ENCODE data around the gene PDCD1LG2.
"Not testable (repeated sequence)": the region's sequence is repeated elsewhere in the genome, so short reads cannot be mapped to it uniquely, and the experiment has no call there.

The PDCD1LG2 gene

DNA sequence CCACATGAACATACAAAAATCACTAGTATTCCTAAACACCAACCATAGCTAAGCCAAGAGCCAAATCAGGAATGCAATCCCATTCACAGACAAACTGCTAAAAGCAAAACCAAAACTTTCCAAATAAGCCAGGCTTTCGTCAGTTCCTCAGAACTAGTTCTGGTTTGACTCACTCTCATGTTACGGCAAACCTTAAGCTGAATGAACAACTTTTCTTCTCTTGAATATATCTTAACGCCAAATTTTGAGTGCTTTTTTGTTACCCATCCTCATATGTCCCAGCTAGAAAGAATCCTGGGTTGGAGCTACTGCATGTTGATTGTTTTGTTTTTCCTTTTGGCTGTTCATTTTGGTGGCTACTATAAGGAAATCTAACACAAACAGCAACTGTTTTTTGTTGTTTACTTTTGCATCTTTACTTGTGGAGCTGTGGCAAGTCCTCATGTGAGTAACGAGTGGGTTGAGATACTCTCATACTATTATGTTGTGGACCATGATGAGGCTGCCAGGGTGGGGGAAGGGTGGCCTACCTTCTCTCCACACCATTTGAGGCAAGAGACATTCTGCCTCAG is at the start of gene PDCD1LG2:
TSS of gene PDCD1LG2 (plus strand) at position 172 of the 572 bp plus-strand sequence. CDS start 12,016 bp downstream, outside the sequence.
- no peak for DNase-seq (ENCODE audit: low read depth in 2 of 2)

DNA sequence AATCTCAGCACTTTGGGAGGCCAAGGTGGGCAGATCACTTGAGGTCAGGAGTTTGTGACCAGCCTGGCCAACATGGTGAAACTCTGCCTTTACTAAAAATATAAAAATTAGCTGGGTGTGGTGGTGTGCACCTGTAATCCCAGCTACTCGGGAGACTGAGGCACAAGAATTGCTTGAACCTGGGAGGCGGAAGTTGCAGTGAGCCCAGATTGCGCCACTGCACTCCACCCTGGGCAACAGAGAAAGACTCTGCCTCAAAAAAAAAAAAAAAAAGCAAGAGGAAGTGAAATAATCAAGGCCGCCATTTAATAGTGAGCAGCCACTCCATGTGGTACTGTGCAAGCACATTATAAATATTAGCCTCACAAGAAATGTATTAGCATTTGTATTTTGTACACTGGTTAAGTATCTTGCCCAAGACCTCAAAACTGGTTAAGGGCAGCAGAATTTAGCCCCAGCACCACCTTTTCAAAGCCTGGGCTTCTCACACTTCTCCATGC is 45.5 kb upstream of the PDCD1LG2 start:
- not testable (repeated sequence) for DNase-seq (ENCODE audit: low read depth in 2 of 2)

DNA sequence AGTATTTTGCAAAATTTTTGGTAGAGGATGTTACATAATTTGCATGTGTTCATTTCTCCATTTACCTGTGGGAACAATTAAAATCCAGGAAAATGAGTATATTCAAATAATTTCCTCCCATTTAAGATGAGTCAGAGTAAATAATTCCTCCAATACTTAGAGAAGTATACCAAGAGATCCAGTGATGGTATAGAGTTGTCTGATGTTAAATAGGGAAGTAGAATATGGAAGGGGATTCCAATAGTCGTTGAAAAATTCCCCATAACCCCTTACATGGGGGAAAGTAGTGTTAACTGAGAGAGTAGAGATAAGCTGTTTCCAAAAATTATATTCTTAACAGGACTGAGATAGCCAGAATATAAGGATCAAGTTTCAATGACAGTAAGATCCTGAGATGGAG is 44.3 kb upstream of the PDCD1LG2 start:
- DNase-seq (ENCODE audit: low read depth in 2 of 2), result no peak

DNA sequence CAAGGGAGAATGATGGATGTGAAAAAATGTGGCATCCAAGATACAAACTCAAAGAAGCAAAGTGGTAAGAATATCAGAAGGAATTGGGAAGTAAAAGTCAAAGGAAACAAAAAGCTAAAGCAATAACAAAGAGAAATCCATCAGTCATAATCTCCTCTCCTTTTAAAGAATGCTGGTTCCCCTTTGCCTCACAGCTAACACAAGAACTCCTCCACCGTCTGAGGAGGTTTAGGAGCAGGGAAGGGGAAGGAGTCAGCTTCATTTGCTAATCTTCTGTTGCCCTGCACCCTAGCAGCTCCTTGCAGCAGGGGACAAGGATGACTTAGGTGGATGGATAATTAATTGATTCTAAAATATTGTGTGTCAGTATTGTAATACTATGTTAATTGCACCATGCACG is 43.6 kb upstream of the PDCD1LG2 start:
- no peak for DNase-seq (ENCODE audit: low read depth in 2 of 2)

DNA sequence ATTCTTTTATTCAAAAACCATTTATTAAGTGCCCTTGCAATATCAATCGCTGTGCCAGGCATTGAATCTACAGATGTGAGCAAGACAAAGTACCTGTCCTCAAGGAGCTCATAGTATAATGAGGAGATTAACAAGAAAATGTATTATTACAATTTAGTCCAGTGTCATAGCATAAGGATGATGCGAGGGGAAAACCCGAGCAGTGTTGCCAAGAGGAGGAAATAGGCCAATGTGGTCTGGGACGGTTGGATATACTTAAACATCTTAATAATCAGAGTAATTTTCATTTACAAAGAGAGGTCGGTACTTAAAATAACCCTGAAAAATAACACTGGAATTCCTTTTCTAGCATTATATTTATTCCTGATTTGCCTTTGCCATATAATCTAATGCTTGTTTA is 41.5 kb upstream of the PDCD1LG2 start:
- no peak for DNase-seq (ENCODE audit: low read depth in 2 of 2)

DNA sequence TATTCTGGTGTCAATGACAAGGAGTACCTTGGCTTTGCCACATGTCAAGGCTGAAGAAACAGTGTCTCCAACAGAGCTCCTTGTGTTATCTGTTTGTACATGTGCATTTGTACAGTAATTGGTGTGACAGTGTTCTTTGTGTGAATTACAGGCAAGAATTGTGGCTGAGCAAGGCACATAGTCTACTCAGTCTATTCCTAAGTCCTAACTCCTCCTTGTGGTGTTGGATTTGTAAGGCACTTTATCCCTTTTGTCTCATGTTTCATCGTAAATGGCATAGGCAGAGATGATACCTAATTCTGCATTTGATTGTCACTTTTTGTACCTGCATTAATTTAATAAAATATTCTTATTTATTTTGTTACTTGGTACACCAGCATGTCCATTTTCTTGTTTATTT is 40.2 kb upstream of the PDCD1LG2 start:
- DNase-seq (ENCODE audit: low read depth in 2 of 2), result no peak

DNA sequence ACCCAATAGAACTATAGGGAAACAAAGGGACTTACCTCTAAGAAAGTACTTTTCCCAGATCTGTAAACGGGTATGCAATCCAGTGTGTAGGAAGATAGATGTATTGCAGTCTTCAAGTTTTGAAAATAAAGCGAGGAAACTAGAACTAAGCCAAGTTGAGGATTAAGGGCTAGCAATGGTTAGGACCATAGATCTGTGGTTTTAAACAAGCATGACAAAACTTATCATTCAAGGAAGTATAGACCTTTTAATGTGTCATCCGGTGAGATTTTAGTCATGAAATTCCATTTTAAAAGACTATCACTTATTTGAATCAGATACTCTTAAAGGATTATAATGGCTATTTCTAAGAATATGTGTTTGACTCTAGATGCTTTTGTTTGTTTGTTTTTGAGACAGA is 39.5 kb upstream of the PDCD1LG2 start:
- DNase-seq (ENCODE audit: low read depth in 2 of 2), result no peak

DNA sequence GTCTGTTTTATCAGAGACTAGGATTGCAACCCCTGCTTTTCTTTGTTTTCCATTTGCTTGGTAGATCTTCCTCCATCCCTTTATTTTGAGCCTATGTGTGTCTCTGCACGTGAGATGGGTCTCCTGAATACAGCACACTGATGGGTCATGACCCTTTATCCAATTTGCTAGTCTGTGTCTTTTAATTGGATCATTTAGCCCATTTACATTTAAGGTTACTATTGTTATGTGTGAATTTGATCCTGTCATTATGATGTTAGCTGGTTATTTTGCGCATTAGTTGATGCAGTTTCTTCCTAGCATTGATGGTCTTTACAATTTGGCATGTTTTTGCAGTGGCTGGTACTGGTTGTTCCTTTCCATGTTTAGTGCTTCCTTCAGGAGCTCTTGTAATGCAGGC is 34.7 kb upstream of the PDCD1LG2 start:
- DNase-seq (ENCODE audit: low read depth in 2 of 2), result not testable (repeated sequence)

DNA sequence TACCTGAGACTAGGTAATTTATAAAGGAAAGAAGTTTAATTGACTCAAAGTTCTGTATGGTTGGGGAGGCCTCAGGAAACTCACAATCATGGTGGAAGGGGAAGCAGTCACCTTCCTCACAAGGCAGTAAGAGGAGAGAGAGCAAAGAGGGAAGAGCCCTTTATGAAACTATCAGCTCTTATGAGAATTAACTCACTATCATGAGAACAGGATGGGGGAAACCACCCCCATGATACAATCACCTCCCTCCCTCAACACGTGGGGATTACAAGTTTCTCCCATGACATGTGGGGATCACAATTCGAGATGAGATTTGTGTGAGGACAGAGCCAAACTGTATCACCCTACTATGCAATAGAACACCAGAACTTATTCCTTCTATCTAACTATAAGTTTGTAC is 32.1 kb upstream of the PDCD1LG2 start:
- DNase-seq (ENCODE audit: low read depth in 2 of 2), result no peak

DNA sequence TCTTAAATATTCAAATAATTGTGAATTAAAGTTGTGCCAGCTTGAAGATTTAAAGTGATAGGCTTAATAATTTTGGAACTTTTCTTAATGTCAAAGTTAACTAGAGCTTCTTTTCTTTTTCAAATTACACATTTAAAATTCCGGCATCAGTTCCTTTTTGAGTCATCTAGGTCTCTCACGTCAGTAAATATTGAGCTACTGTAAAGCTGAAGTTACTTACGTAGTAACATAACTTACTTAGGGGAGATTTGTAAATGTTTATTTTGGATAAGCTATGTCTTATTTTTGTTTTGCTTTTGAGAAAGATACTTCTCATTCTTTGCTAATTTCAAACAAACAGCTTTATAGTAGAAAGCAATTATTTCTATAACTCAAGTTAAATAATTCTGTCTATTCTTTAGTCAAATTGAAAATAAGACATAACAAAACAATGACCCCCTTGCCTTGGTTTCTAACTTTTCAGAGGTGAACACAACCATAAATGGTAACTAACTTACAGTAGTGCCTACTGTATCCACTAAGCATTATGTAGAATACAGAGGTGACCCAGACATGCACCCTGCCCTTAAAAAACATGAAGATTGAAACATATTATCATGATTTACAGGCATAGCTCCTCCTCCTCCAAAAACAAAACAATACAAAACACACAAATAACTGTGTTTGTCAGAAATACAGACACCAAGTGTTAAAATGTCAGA is 30.2 kb upstream of the PDCD1LG2 start:
- DNase-seq (ENCODE audit: low read depth in 2 of 2), result no peak

DNA sequence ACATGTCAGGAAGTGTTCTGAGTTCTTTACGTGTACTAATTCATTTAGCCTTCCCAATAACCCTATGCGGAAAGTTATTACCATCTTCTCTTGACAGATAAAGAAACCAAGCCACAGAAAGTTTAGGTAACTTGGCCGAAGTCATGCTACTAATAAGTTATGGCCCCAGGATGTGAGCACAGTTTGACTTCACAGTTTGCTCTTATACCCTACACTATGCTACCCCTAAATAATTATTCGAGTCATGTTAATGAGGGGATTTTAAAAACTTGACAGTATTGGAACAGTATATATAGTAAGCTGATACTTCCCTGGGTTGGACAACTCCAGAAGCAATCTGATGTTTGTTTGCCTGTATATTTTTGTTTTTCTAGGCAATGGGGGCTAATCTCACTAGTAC is 29.4 kb upstream of the PDCD1LG2 start:
- no peak for DNase-seq (ENCODE audit: low read depth in 2 of 2)

DNA sequence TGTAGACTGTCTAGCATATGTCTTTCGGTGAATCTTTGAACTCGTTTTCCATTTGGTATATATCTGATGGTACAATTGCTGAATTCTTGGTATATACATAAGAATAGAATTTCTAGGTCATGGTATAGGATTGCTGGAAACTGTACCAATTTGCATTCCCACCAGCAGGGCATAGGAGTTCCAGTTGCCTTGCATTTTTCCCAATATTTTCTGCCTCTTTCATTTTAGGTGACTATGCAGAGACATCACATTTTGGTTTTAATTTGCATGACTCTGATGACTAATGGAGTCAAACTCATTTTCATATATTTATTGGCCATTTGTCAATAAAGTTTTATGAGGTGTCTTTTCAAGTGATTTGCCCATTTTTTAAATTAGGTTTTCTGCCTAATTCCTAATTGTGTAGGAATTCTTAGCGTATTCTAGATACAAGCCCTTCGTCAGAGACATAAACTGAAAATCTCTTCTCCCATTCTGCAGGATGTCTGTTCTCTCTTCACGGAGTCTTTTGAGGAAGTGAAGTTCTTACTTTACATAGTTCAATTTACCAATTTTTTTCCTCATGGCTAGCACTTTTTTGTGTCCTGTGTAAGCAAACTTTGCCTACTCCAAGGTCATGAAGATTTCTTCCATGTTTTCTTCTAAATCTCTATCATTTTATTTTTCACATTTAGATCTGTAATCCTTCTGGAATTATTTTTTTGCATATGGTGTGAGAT is 28.9 kb upstream of the PDCD1LG2 start:
- no peak for DNase-seq (ENCODE audit: low read depth in 2 of 2)

DNA sequence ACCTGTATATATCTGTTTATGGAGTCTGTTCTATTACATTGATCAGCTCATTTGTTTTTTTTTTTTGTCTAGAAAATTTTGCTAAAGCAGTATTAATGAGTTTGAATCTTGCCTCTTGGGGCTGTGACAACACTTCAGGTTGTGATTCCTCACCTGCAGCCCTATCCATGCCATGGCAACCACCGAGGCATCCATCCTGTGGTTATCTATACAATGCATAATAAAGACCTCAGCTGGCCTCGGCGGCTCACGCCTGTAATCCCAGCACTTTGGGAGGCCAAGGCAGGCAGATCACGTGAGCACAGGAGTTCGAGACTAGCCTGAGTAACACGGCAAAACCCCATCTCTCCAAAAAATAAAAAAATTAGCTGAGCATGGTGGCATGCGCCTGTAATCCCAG is 28.1 kb upstream of the PDCD1LG2 start:
- DNase-seq (ENCODE audit: low read depth in 2 of 2), result no peak

DNA sequence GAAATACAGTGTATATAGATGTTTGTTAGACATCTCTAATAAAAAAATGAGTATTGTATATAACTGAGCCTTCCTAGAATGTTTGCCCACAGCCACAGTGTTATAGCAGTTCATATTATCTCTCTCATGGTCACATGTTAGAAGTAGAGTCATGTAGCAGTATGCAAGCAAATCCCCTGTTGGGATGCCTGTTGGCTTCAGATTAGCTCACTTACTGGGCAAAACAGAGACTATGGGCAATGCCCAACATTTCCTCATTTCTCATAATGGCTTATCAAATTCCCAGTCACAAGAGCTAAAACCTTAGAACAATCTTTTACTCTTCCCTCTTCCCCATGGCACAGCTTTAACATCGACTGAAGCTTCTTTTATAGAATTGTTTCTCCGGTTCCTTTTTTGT is 27.0 kb upstream of the PDCD1LG2 start:
- no peak for DNase-seq (ENCODE audit: low read depth in 2 of 2)

DNA sequence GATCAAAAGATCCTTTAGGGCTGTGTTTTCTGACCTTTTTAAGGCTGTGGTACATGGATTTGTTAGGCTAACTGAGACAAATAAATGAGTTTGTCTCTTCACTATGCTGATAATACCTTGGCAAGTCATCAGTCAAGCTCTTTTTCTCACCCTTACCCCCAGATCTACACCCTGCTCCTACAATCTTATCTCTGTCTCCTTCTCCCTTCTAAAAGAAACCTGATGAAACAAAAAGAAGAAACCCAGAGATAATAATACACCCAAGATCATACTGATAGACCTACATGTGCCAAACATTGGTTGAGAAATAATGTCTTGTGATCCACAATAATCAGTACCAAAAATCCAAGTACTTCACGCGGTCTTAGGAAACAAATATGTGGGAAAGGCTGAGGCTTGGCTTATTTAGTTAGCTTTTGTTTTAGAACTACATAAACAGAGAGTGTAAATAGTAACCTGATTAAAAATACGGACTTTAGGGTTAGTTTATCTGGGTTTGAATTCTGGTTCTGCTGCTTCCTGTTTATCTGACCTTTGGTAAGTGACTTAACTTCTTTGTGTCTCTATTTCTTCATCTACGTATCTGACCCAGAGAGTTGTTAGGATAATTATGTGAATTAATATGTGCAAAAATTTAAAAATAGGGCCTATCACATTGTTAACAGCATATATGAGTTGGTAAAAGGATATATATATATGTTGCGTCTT is 24.8 kb upstream of the PDCD1LG2 start:
- no peak for DNase-seq (ENCODE audit: low read depth in 2 of 2)

DNA sequence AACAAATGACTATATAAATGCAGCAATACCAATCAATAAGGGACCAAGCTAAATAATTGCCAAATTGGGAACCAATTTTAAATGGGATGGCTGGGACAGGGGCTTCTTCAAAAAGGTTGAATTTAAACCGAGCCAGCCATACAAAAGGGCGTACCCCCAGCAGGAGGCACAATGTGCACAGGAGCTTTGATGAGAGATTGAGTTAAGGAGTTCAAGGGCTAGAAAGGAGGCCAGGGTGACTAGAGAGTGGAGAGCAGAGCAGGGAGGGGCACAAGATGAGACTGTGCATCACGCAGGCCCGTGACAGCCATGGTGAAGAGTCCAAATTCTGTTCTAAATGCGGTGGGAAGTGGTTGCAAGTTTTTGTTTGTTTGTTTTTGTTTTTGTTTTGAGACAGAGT is 23.3 kb upstream of the PDCD1LG2 start:
- no peak for DNase-seq (ENCODE audit: low read depth in 2 of 2)

DNA sequence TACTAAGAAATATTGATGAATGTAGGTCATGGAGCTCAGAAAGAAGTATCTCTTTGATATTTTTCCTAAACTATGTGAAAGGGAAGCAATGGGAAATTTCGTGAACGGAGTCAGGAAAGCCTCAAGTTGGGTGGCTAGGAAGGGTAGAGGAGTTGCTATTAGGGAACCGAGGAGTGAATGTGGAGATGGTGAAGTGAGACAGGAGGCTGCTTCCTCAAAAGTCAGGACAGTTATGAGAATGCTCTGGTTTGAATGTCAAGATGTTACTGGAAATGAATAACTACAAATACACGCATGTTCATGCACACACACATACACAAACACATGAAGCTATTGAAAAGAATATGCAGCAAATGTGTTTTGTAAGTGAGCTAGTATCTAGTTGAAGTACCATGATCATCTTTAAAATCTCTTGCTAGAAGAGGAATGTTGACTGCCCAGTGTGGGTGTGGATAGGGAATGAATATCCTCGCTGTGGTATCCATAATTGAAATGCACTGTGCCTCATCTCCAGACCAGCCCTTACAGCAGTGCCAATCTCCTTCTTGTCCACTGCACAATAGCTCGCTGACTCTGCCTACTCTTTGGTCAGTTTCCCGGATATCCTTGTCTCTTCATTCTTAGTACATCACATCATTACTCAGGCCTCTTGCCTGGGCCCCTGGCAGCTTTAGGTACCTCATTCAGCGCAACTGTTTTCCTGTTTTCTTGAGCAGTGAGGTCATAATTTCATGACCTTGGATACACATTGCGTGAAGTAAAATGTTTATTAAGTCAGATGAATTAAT is 21.9 kb upstream of the PDCD1LG2 start:
- no peak for DNase-seq (ENCODE audit: low read depth in 2 of 2)

DNA sequence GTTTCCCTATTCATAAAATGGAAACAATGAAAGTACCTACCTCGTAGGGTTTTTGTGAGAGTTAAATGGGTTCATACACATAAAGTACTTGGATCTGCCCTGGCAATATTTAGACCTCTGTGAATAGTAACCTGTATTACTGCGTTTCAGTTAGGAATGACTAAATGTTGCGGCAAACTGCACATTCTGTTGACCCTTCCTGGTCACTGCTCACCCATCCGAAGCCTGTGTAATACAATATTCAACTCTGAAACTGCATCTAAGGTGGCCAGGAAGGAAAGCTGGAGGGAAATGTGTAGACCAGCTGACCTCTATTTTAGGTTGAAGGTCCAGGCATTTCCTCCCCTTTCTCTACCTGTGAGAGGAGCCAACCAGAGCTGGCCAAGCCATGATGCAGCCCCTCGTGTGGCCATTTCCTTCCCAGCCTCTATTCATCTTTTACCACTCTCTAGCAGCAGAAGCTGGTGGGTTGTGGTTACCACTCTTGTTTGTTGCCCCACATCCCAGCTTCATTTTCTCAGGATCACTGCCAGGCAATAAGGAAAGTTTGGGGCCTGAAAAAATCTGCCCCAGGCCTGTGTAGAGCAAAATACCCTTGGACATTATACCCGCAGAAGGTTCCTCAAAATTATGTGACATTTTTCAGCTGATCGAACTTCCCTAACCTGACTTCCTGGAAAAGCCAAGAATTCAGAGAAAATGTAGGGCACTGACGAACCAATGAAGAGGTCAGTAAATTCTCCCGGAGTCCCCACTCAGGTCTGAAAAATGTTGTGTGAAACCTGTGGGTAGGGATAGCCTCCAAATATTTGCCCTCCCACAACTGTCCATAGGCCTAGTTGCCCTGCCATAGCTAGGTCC is 20.5 kb upstream of the PDCD1LG2 start:
- no peak for DNase-seq (ENCODE audit: low read depth in 2 of 2)

DNA sequence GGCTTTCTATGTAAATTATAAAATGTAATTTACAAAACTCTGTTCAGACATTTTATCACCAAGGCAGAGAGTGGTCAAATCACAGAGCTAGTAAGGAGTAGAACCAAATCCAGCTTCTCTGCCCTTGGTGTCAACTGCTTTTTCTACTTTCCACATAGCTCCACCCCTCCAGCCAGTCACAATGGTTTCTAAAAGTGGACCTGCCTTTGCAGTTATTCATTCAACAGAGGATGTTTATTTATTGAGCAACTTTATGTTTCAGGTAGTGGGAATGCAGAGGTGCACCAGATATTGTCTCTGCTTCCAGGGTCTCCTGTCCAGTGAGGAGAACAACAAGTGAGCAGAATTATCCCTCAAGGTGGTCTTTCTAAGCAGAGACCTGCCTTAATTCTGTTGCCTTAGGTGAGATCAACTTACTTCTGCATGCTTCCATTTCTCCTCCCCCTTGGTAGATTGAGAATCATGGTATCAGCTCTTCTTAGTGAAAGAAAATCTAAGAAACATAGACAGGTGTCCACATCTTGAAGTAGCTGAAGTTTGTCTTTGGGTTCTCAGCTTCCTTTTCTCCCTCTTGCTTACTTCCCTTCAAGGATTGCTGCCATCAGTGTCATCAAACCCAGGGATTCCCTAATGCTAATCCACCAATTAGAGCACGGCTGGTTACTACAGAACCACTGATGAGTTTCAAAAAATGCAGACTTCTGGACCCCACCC is 17.2 kb upstream of the PDCD1LG2 start:
- DNase-seq (ENCODE audit: low read depth in 2 of 2), result no peak

All from stimulated activated CD8-positive, alpha-beta memory T cell treated with anti-CD3 and anti-CD28 coated beads, Interleukin-7, amount 100 ng/mL, for 1 hour (primary cell).